ENCODE data around the gene TBC1D3B.
"Not testable (repeated sequence)": the region's sequence is repeated elsewhere in the genome, so short reads cannot be mapped to it uniquely, and the experiment has no call there.

TBC1D3B gene

GRCh38 chr17:36181446-36182175, 5.2 kb upstream of the TBC1D3B start:
- DNase-seq (ENCODE audit: low read depth), result not testable (repeated sequence)

- DNase-seq (ENCODE audit: low read depth), result not testable (repeated sequence)
Observed at GRCh38 chr17:36168836-36169235, 7.6 kb downstream of the TBC1D3B start.

GRCh38 chr17:36153895-36154610, 22.4 kb downstream of the TBC1D3B start:
- no peak for DNase-seq (ENCODE audit: low read depth)

GRCh38 chr17:36152639-36153120, 23.8 kb downstream of the TBC1D3B start:
- DNase-seq (ENCODE audit: low read depth), result peak; percentile 8

GRCh38 chr17:36151891-36152638, 24.4 kb downstream of the TBC1D3B start:
- DNase-seq (ENCODE audit: low read depth), result no peak

- peak; percentile 29 for DNase-seq (ENCODE audit: low read depth)
Observed at GRCh38 chr17:36149296-36149820, 27.1 kb downstream of the TBC1D3B start.

GRCh38 chr17:36148559-36149295, 27.7 kb downstream of the TBC1D3B start:
- DNase-seq (ENCODE audit: low read depth), result peak; percentile 8

GRCh38 chr17:36147601-36148000, 28.8 kb downstream of the TBC1D3B start:
- DNase-seq (ENCODE audit: low read depth), result no peak

- DNase-seq (ENCODE audit: low read depth), result no peak
Observed at GRCh38 chr17:36144981-36145729, 31.3 kb downstream of the TBC1D3B start.

- DNase-seq (ENCODE audit: low read depth), result no peak
Observed at GRCh38 chr17:36144014-36144413, 32.4 kb downstream of the TBC1D3B start.

GRCh38 chr17:36142806-36143205, 33.6 kb downstream of the TBC1D3B start:
- no peak for DNase-seq (ENCODE audit: low read depth)

- no peak for DNase-seq (ENCODE audit: low read depth)
Observed at GRCh38 chr17:36142235-36142634, 34.2 kb downstream of the TBC1D3B start.

GRCh38 chr17:36136439-36136838, 40.0 kb downstream of the TBC1D3B start:
- DNase-seq (ENCODE audit: low read depth), result no peak

- no peak for DNase-seq (ENCODE audit: low read depth)
Observed at GRCh38 chr17:36136036-36136435, 40.4 kb downstream of the TBC1D3B start.

GRCh38 chr17:36135465-36135864, 41.0 kb downstream of the TBC1D3B start:
- no peak for DNase-seq (ENCODE audit: low read depth)

GRCh38 chr17:36133602-36134236, 42.7 kb downstream of the TBC1D3B start:
- DNase-seq (ENCODE audit: low read depth), result no peak

GRCh38 chr17:36132421-36132831, 44.0 kb downstream of the TBC1D3B start:
- no peak for DNase-seq (ENCODE audit: low read depth)

GRCh38 chr17:36131931-36132330, 44.5 kb downstream of the TBC1D3B start:
- no peak for DNase-seq (ENCODE audit: low read depth)

- DNase-seq (ENCODE audit: low read depth), result no peak
Observed at GRCh38 chr17:36131421-36131820, 45.0 kb downstream of the TBC1D3B start.

- DNase-seq (ENCODE audit: low read depth), result no peak
Observed at GRCh38 chr17:36130346-36130745, 46.1 kb downstream of the TBC1D3B start.
